22Rv1 (cell line): Measurements from ENCODE around the gene FYN.

Experiments used
- H3K27ac ChIP-seq: fragments of 450-650 bp; 2 replicates; pipeline ENCODE4 v1.5.1; 2017
- ZFX ChIP-seq: fragments of 450-650 bp; IDR thresholded peaks from 2 replicates; pipeline ENCODE4 v1.6.1; 2017; ENCODE audit warnings: antibody characterized with exemption, borderline replicate concordance
- TF ChIP-seq, protein P1 (sequence below): fragments of 450-650 bp; IDR thresholded peaks from 2 replicates; pipeline ENCODE4 v1.5.1; 2017; ENCODE audit warnings: mild to moderate bottlenecking

FYN gene

DNA sequence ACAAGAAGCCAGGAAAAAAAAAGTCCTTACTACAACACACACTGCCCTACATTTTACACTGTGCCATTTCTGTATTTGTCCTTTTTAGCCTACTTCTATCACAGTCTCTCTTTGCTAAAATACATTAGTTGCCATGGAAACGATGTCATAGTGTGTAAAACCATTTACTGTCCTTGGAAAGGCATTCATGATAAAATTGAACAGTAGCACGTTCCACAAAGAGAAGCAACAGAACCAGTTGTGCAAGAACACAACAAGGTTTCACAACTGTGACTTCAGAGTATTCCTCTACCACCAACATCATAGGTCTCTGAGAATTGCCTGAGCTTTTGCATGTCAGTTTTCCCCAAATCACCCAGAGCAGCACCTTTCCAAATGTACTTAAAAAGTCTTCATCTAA lies 20.5 kb downstream of the FYN start:
- TF ChIP-seq ZFX = no peak
- TF ChIP-seq, protein P1, sequence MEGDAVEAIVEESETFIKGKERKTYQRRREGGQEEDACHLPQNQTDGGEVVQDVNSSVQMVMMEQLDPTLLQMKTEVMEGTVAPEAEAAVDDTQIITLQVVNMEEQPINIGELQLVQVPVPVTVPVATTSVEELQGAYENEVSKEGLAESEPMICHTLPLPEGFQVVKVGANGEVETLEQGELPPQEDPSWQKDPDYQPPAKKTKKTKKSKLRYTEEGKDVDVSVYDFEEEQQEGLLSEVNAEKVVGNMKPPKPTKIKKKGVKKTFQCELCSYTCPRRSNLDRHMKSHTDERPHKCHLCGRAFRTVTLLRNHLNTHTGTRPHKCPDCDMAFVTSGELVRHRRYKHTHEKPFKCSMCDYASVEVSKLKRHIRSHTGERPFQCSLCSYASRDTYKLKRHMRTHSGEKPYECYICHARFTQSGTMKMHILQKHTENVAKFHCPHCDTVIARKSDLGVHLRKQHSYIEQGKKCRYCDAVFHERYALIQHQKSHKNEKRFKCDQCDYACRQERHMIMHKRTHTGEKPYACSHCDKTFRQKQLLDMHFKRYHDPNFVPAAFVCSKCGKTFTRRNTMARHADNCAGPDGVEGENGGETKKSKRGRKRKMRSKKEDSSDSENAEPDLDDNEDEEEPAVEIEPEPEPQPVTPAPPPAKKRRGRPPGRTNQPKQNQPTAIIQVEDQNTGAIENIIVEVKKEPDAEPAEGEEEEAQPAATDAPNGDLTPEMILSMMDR = no peak

GRCh38 chr6:111850295-111850937 lies 22.8 kb downstream of the FYN start:
- H3K27ac ChIP-seq = no peak overlapping the region
- TF ChIP-seq ZFX = no peak

More for the DNA sequence above, 20.5 kb downstream of the FYN start:
- H3K27ac ChIP-seq = no peak overlapping the region

DNA sequence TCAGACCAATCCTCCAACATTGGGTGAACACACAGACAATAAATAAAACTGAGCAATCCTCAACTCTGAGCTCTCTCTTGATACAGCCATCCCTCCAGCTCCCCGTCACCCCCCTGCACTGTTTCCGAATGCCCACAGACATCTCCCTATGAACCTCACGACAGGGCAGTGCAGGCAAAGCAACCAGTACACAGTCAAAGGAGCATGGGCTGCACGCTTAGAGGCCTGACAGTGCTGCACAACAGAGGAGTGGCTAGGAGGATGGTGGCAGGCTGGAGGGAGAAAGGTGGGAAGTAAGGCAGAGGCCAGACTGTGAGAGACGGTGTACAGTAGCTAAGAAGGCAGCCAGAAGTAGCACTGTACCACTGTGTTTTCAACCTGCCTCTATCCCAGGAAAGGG lies 24.0 kb downstream of the FYN start:
- H3K27ac ChIP-seq = no peak overlapping the region
- TF ChIP-seq, protein P1 = no peak
- TF ChIP-seq ZFX = no peak

DNA sequence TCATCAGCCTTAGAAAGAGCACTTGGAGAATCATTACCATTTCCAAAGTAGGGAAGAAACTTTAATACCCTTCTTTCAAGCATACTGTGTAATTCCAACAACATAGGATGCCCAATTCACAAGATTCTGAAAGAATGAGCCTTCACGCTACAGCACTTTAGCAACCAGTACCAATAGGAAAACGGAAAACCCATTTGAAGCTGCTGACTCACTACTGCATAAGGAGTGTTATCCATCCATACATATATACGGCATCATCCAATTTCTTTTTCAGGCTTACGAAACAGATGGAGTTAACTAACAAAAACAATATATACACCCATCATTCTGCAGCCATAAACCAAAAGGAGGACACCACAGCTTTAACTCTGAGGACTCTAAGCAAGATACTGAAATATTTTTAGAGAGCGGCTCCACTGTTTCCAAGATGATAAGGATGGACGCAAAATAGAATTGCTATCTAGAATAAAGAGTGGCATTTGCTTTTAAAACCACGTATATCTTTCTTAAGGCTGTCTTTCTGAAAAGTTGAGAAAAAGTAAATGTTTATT lies 24.9 kb downstream of the FYN start:
- TF ChIP-seq ZFX = no peak
- TF ChIP-seq, protein P1 = no peak
- no peak overlapping the region for H3K27ac ChIP-seq

DNA sequence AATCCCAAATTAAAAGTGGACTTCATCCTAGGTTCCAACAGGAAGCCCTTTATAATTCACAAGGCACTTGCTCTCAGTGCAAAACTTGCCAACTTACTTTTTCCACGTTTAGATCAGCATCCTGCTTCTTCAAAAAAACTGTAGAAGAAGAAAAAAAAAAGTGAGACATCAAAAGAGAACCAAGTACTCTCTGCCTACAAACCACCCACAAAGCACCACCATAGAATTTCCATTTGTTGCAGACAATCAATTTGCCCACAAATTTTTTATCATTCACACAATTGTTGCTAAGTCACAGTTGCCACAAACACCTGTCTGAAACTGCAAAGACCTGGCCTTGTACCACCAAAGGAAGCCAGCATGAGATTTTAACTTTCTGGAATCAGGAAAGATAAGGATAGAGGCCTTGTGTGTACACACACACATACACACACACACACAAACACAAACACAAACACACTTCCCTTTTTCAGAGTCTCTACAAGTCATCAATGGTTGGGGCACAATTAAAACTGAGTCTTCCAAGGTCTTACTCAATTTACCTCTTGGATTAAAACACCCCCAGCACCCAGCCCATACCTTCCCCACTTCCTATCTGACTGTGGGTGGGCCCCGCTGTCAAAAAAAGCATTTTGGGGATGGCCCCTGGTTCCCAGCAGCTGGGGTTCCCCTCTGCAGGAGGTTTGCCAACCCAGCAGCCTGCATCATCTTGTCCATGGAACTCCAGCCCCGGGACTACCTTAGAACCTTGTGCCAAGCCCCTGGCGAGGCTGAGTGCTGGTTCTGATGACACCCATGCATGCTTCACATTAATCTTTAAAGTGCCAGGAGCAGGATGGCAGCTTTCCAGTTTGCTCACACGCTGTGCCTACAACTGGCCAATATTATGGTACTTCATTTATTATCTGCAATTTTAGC lies 26.5 kb downstream of the FYN start:
- H3K27ac ChIP-seq = no peak overlapping the region
- TF ChIP-seq ZFX = no peak
- TF ChIP-seq, protein P1 = no peak

GRCh38 chr6:111846066-111846465 lies 27.2 kb downstream of the FYN start:
- no peak for TF ChIP-seq ZFX
- TF ChIP-seq, protein P1 = no peak
- H3K27ac ChIP-seq = no peak overlapping the region

- no peak overlapping the region for H3K27ac ChIP-seq
Observed at GRCh38 chr6:111845441-111845871, 27.8 kb downstream of the FYN start.

More at GRCh38 chr6:111845441-111845871, 27.8 kb downstream of the FYN start:
- TF ChIP-seq, protein P1 = no peak
- TF ChIP-seq ZFX = no peak
